Right lung (tissue), 5 donors: ENCODE data around the gene HYPK. TPM values are rescaled to one million over a fixed set of nuclear protein-coding genes. Genes with fewer than 3 reads are reported as not detected.
"Not testable (repeated sequence)": the region's sequence is repeated elsewhere in the genome, so short reads cannot be mapped to it uniquely, and the experiment has no call there.

Experiments used
- DNase-seq, 2 donors: peaks; one replicate each; pipeline ENCODE4 v3.0.0-alpha.2; 2013
- polyA plus RNA-seq, 5 donors: library from polyadenylated mRNA; unstranded; fragments of 120-200 nt; gene quantifications; one replicate each; pipeline versions ENCODE4 v1.2.1 to v1.2.3, GENCODE V29; 2013; ENCODE audit warnings: inconsistent platforms in 1 of 5, low replicate concordance in 1 of 5; ENCODE audit not compliant: insufficient read length in 5 of 5, insufficient read depth in 1 of 5

HYPK gene
- polyA plus RNA-seq, 5 donors = 6.2 to 16.2 (median 12.3) TPM

- DNase-seq = not testable (repeated sequence)
Observed at GRCh38 chr15:43831519-43832052, 31.2 kb downstream of the HYPK start.

- DNase-seq = not testable (repeated sequence)
Observed at GRCh38 chr15:43832485-43832884, 32.1 kb downstream of the HYPK start.

GRCh38 chr15:43845421-43845820, 45.0 kb downstream of the HYPK start:
- DNase-seq = no peak

GRCh38 chr15:43851251-43851650, 50.9 kb downstream of the HYPK start:
- DNase-seq = no peak

GRCh38 chr15:43852607-43853006, 52.2 kb downstream of the HYPK start:
- no peak for DNase-seq

Other genes starting within 250 kb of the HYPK start
- 10 to 100 TPM; 17.7 to 27.6 (median 25.6) TPM for gene PPIP5K1, start 210.4 kb upstream of the HYPK start, polyA plus RNA-seq
- under 1 TPM in 4 of 5 donors, not detected in 1; 0.26 to 0.68 (median 0.49) TPM for gene CKMT1B, start 206.6 kb upstream of the HYPK start, polyA plus RNA-seq
- 1 to 10 TPM in 1 of 5 donors, under 1 TPM in 4; 0.58 to 1.9 (median 0.73) TPM for gene STRC, start 181.8 kb upstream of the HYPK start, polyA plus RNA-seq
- gene CATSPER2, start 151.8 kb upstream of the HYPK start, polyA plus RNA-seq = 10 to 100 TPM in 1 of 5 donors, 1 to 10 TPM in 4; 7.7 to 13.2 (median 8.6) TPM
- gene CKMT1A, start 106.7 kb upstream of the HYPK start, polyA plus RNA-seq = under 1 TPM in 4 of 5 donors, not detected in 1; 0.12 to 0.67 (median 0.34) TPM
- 100 to 1,000 TPM; 462 to 618 (median 488) TPM for gene PDIA3, start 54.2 kb upstream of the HYPK start, polyA plus RNA-seq
- gene ELL3, start 23.6 kb upstream of the HYPK start, polyA plus RNA-seq = 1 to 10 TPM; 5.7 to 8.4 (median 6.9) TPM
- gene SERF2, start 8.3 kb upstream of the HYPK start, polyA plus RNA-seq = 100 to 1,000 TPM; 468 to 762 (median 572) TPM
- gene SERINC4, start 379 bp upstream of the HYPK start, polyA plus RNA-seq = under 1 TPM in 1 of 5 donors, not detected in 4; 0.87 TPM
- 10 to 100 TPM; 47.5 to 59.5 (median 53.9) TPM for gene MFAP1, start 24.1 kb downstream of the HYPK start, polyA plus RNA-seq
- 10 to 100 TPM; 13.2 to 22.2 (median 16.4) TPM for gene WDR76, start 26.4 kb downstream of the HYPK start, polyA plus RNA-seq